NK-92 treated with Interleukin-12 subunit alpha and Interleukin-12 subunit beta, amount 100 ng/mL, for 24 hours (cell line): ENCODE results near the gene GALNT8.

Source experiments
- DNase-seq: peaks from one replicate; lab custom pipeline; 2025; lab: John Stamatoyannopoulos, UW

GALNT8 gene

GRCh38 chr12:4796694-4797482 lies 76.7 kb downstream of the GALNT8 start:
- no peak for DNase-seq

GRCh38 chr12:4800555-4800954 lies 80.4 kb downstream of the GALNT8 start:
- DNase-seq = no peak

GRCh38 chr12:4802841-4803240 lies 82.6 kb downstream of the GALNT8 start:
- DNase-seq = no peak

GRCh38 chr12:4806439-4807115 lies 86.4 kb downstream of the GALNT8 start:
- no peak for DNase-seq

- DNase-seq = no peak
Measured at GRCh38 chr12:4807116-4807783, 87.0 kb downstream of the GALNT8 start.

GRCh38 chr12:4807813-4808212 lies 87.6 kb downstream of the GALNT8 start:
- no peak for DNase-seq

GRCh38 chr12:4809013-4809448 lies 88.8 kb downstream of the GALNT8 start:
- no peak for DNase-seq

GRCh38 chr12:4809449-4810218 lies 89.4 kb downstream of the GALNT8 start:
- DNase-seq = no peak

GRCh38 chr12:4810219-4810671 lies 90.0 kb downstream of the GALNT8 start:
- DNase-seq = no peak

GRCh38 chr12:4812624-4813327 lies 92.6 kb downstream of the GALNT8 start:
- no peak for DNase-seq

GRCh38 chr12:4813741-4814140 lies 93.5 kb downstream of the GALNT8 start:
- DNase-seq = no peak

- DNase-seq = no peak
Measured at GRCh38 chr12:4814485-4814884, 94.3 kb downstream of the GALNT8 start.

- no peak for DNase-seq
Measured at GRCh38 chr12:4816744-4817525, 96.7 kb downstream of the GALNT8 start.

GRCh38 chr12:4817880-4818279 lies 97.7 kb downstream of the GALNT8 start:
- no peak for DNase-seq

- DNase-seq = no peak
Measured at GRCh38 chr12:4819654-4820053, 99.5 kb downstream of the GALNT8 start.

- DNase-seq = no peak
Measured at GRCh38 chr12:4820971-4821370, 100.8 kb downstream of the GALNT8 start.
